Heart left ventricle (tissue), 13 donors: Measurements from ENCODE around the gene FAM9A.

Source experiments
- POLR2A ChIP-seq, 2 donors: fragments of 450-650 bp; IDR thresholded peaks; one replicate each; pipeline ENCODE4 v1.6.1; 2017; ENCODE audit warnings: antibody characterized with exemption in 2 of 2, mild to moderate bottlenecking in 2 of 2, moderate library complexity in 2 of 2
- TF ChIP-seq, protein P1 (sequence below), 12 donors: fragments of 200-600 bp; sonication (generic) in 4 of 12; IDR thresholded peaks; one replicate each; pipeline versions ENCODE4 v1.5.0 to v1.8.0; 2018 to 2022; ENCODE audit warnings: antibody characterized with exemption in 12 of 12, mild to moderate bottlenecking in 5 of 12
- donor health status: ischemic (EF 13 %, LVEDD 7.1; RV severe dilation, severe dysfunction).
- donor health status: DM: no; HTN: yes; CAD: no.
- donor health status: DM: no; HTN: no; CAD: no.
- donor health status: ischemic (EF 25% LVEDD 6.9; RV normal size, moderate dysfunction).
- donor health status: ischemic (EF 25% LVEDD 5.7; RV mildly dilated, moderate dysfunction).
- donor health status: ischemic (EF 35%, LVEDD 5.7; RV mildly dilated, moderate dysfunction).
- donor health status: nonischemic (EF 11% LVEDD 7.7; RV severe dilation, severe dysfunction).
- donor health status: DM: yes; HTN: yes; CAD: no.
- donor health status: PGD.
- donor health status: ischemic (EF 29% LVEDD 5.4; RV normal size, mild dysfunction).
- donor health status: nonischemic (EF 23%, LVEDD 6.1; RV moderate dilation, normal function).

DNA sequence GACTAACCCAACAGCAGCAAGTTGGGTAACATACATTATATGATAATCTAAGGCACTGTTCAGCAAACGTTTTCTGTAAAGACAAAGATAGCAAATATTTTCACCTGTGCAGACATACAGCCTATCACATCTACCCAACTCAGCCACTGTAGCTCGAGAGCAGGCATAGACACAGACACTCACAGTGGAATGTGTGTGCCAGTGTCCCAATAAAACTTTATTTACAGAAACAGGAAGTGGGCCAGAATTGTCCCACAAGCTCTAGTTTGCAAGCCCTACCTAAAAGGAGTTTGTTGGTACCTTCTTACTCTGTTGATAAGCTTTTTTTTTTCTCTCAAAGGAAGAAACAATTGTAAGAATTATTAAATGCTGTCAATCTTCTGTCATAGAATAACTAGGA, 11.9 kb upstream of the FAM9A start:
- TF ChIP-seq, protein P1, sequence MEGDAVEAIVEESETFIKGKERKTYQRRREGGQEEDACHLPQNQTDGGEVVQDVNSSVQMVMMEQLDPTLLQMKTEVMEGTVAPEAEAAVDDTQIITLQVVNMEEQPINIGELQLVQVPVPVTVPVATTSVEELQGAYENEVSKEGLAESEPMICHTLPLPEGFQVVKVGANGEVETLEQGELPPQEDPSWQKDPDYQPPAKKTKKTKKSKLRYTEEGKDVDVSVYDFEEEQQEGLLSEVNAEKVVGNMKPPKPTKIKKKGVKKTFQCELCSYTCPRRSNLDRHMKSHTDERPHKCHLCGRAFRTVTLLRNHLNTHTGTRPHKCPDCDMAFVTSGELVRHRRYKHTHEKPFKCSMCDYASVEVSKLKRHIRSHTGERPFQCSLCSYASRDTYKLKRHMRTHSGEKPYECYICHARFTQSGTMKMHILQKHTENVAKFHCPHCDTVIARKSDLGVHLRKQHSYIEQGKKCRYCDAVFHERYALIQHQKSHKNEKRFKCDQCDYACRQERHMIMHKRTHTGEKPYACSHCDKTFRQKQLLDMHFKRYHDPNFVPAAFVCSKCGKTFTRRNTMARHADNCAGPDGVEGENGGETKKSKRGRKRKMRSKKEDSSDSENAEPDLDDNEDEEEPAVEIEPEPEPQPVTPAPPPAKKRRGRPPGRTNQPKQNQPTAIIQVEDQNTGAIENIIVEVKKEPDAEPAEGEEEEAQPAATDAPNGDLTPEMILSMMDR (IDR thresholded peaks at IDR 0.05) = no peak
- no peak for TF ChIP-seq POLR2A (IDR thresholded peaks at IDR 0.05)
